ENCODE measurements around the gene TMA16. TPM values are rescaled to one million over a fixed set of nuclear protein-coding genes. Genes with fewer than 3 reads are reported as not detected.

TMA16 gene
- total RNA-seq, 4 donors from 2014 or later, result 11.8 to 21.1 (median 18.7) TPM

GRCh38 chr4:163556650-163557391, 62.3 kb downstream of the TMA16 start:
- H3K9me3 ChIP-seq, result no peaks in the 10 kb centered on the region
- no peak for TF ChIP-seq EP300 (IDR thresholded peaks at IDR 0.05)
- TF ChIP-seq POLR2A (IDR thresholded peaks at IDR 0.05), result no peak
- H3K27me3 ChIP-seq, result peaks cover 14% of the 10 kb centered on the region
- WGBS, 2 donors (ENCODE audit: low coverage in 1 of 2), result 58 to 61% methylated on average over 4 to 5 of the region's 5 CpGs
- no peaks in the 10 kb centered on the region for H3K36me3 ChIP-seq
- H3K4me1 ChIP-seq, result peaks cover 0 to 7% (median 0%) of the 10 kb centered on the region in 3 donors
- ATAC-seq, result no peak
- no peak overlapping the region for H3K4me3 ChIP-seq
- no peak overlapping the region for H3K27ac ChIP-seq

DNA sequence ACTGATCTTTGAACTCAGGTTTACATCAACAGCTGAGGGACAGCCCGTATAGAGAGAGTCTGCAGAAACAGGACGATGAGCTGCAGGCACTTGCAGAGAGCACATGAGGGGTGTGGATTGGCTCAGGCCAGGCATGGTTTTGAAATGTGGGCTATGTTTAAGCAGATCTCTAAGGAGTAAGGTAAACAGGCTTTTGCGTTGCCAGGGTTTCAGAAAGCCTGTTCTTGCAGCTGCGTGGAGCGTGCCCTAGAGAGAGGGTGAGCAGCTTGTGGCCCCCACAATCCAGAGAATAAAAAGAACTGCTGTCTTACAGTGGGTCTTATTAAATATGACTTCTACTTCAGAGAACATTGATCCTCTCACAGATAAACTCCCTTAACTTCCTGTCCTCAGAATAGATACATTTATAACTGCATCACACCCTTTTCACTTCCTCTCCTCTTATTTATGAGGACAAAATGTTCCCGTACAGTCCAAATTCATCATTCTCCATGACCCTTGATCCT, 64.1 kb downstream of the TMA16 start:
- Histone ChIP-seq H3K36me3 (no peaks in the 10 kb centered on the region), H3K4me3 (no peak overlapping the region), H3K4me1 (peaks cover 0 to 7% (median 0%) of the 10 kb centered on the region in 3 donors), H3K27me3 (peaks cover 5% of the 10 kb centered on the region), H3K9me3 (no peaks in the 10 kb centered on the region), H3K27ac (peak overlapping the region in 1 of 4 donors; percentile 42)
- peak; percentile 58 for ATAC-seq
- WGBS, 2 donors (ENCODE audit: low coverage in 1 of 2), result 12 to 21% methylated on average over 5 to 6 of the region's 6 CpGs
- no peak for TF ChIP-seq POLR2AphosphoS5 (IDR thresholded peaks at IDR 0.05)
- no peak for TF ChIP-seq POLR2A (IDR thresholded peaks at IDR 0.05)
- TF ChIP-seq, protein P1, sequence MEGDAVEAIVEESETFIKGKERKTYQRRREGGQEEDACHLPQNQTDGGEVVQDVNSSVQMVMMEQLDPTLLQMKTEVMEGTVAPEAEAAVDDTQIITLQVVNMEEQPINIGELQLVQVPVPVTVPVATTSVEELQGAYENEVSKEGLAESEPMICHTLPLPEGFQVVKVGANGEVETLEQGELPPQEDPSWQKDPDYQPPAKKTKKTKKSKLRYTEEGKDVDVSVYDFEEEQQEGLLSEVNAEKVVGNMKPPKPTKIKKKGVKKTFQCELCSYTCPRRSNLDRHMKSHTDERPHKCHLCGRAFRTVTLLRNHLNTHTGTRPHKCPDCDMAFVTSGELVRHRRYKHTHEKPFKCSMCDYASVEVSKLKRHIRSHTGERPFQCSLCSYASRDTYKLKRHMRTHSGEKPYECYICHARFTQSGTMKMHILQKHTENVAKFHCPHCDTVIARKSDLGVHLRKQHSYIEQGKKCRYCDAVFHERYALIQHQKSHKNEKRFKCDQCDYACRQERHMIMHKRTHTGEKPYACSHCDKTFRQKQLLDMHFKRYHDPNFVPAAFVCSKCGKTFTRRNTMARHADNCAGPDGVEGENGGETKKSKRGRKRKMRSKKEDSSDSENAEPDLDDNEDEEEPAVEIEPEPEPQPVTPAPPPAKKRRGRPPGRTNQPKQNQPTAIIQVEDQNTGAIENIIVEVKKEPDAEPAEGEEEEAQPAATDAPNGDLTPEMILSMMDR (IDR thresholded peaks at IDR 0.05), result no peak
- TF ChIP-seq EP300 (IDR thresholded peaks at IDR 0.05), result no peak

- TF ChIP-seq, protein P1 (IDR thresholded peaks at IDR 0.05), result no peak
- TF ChIP-seq POLR2A (IDR thresholded peaks at IDR 0.05) (no peak), POLR2AphosphoS5 (IDR thresholded peaks at IDR 0.05) (no peak), EP300 (IDR thresholded peaks at IDR 0.05) (no peak)
- 88 to 92% methylated on average over 2 of the region's 2 CpGs for WGBS, 2 donors (ENCODE audit: low coverage in 1 of 2)
- H3K36me3 ChIP-seq, result no peaks in the 10 kb centered on the region
- H3K4me3 ChIP-seq, result no peak overlapping the region
- no peak for ATAC-seq
- H3K9me3 ChIP-seq, result no peaks in the 10 kb centered on the region
- no peaks in the 10 kb centered on the region for H3K27me3 ChIP-seq
- peaks cover 0 to 7% (median 0%) of the 10 kb centered on the region in 3 donors for H3K4me1 ChIP-seq
- no peak overlapping the region for H3K27ac ChIP-seq
Observed at GRCh38 chr4:163562496-163562895, 68.0 kb downstream of the TMA16 start.

DNA sequence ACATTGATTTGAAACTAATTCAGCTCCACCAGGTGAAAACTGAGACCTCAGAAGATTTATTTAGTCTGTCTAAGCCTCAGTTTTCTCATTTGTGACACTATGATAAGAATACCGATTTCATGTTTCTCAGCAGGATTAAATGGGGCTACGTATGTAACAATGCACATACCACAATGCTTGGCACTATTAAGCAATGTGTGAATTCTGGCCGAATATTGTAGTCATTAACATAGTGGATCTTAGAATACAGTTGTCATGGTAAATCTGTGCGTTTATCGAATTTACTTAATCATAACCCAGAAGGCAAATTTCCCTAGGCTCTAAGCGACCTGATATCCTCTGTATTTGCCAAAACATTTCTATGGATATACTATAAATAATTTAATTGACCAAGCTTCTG, 69.1 kb downstream of the TMA16 start:
- TF ChIP-seq POLR2AphosphoS5 (IDR thresholded peaks at IDR 0.05) (no peak), EP300 (IDR thresholded peaks at IDR 0.05) (no peak), POLR2A (IDR thresholded peaks at IDR 0.05) (no peak)
- Histone ChIP-seq H3K27ac (no peak overlapping the region), H3K9me3 (no peaks in the 10 kb centered on the region), H3K4me3 (no peak overlapping the region), H3K36me3 (no peaks in the 10 kb centered on the region), H3K4me1 (peaks cover 0 to 2% (median 0%) of the 10 kb centered on the region in 3 donors), H3K27me3 (no peaks in the 10 kb centered on the region)
- WGBS, 2 donors (ENCODE audit: low coverage in 1 of 2), result 88 to 91% methylated on average over 6 of the region's 6 CpGs
- no peak for ATAC-seq

GRCh38 chr4:163564221-163564720, 69.8 kb downstream of the TMA16 start:
- Histone ChIP-seq H3K9me3 (no peaks in the 10 kb centered on the region), H3K27ac (no peak overlapping the region), H3K4me3 (no peak overlapping the region), H3K4me1 (no peaks in the 10 kb centered on the region), H3K36me3 (no peaks in the 10 kb centered on the region), H3K27me3 (no peaks in the 10 kb centered on the region)
- ATAC-seq, result no peak
- TF ChIP-seq, protein P1 (IDR thresholded peaks at IDR 0.05), result no peak
- TF ChIP-seq POLR2AphosphoS5 (IDR thresholded peaks at IDR 0.05), result no peak
- TF ChIP-seq POLR2A (IDR thresholded peaks at IDR 0.05), result no peak
- TF ChIP-seq EP300 (IDR thresholded peaks at IDR 0.05), result no peak
- 82 to 83% methylated on average over 2 of the region's 2 CpGs for WGBS, 2 donors (ENCODE audit: low coverage in 1 of 2)
